Esophagus squamous epithelium (tissue), 4 donors: ENCODE measurements around the gene TMEM59L.

Source experiments
- POLR2A ChIP-seq, 4 donors: fragments of 450-650 bp; IDR thresholded peaks; one replicate each; pipeline ENCODE4 v1.6.1; 2017; ENCODE audit warnings: antibody characterized with exemption in 4 of 4, mild to moderate bottlenecking in 4 of 4, moderate library complexity in 3 of 4
- TF ChIP-seq, protein P1 (sequence below), 6 experiments: fragments of 450-650 bp in 4 of 6; fragments of 200-600 bp in 2 of 6; sonication (generic) in 2 of 6; IDR thresholded peaks; one replicate each; pipeline ENCODE4 v1.5.1; 2016 to 2019; ENCODE audit warnings: antibody characterized with exemption in 6 of 6, mild to moderate bottlenecking in 4 of 6, moderate library complexity in 4 of 6

DNA sequence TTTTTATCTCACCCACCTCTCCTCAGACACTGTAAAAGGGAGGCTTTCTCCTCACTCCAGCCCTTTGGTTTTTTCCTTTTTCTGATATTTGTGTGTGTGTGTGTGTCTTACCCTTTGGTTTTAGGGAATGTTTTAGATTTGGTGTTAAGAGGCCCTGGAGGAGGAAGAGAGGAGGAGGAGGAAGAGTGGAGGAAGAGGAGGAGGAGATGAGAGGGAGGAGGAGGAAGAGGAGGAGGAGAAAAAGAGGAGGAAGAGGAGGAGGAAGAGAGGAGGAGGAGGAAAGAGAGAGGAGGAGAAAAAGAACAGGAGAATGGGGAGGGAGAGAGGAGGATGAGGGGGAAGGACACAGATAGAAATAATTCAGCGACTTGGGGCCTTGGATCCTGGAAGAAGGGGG, 34.7 kb downstream of the TMEM59L start:
- TF ChIP-seq, protein P1, sequence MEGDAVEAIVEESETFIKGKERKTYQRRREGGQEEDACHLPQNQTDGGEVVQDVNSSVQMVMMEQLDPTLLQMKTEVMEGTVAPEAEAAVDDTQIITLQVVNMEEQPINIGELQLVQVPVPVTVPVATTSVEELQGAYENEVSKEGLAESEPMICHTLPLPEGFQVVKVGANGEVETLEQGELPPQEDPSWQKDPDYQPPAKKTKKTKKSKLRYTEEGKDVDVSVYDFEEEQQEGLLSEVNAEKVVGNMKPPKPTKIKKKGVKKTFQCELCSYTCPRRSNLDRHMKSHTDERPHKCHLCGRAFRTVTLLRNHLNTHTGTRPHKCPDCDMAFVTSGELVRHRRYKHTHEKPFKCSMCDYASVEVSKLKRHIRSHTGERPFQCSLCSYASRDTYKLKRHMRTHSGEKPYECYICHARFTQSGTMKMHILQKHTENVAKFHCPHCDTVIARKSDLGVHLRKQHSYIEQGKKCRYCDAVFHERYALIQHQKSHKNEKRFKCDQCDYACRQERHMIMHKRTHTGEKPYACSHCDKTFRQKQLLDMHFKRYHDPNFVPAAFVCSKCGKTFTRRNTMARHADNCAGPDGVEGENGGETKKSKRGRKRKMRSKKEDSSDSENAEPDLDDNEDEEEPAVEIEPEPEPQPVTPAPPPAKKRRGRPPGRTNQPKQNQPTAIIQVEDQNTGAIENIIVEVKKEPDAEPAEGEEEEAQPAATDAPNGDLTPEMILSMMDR (IDR thresholded peaks at IDR 0.05), result no peak
- TF ChIP-seq POLR2A (IDR thresholded peaks at IDR 0.05), result no peak
